ENCODE results near the gene FCRLA.
"Not testable (repeated sequence)": the region's sequence is repeated elsewhere in the genome, so short reads cannot be mapped to it uniquely, and the experiment has no call there.

- TF ChIP-seq EZH2 (IDR thresholded peaks at IDR 0.05; ENCODE audit: borderline replicate concordance, low read depth, low read length, severe bottlenecking); CTCF (IDR thresholded peaks at IDR 0.05; ENCODE audit: extremely low read depth in 1 of 2, insufficient read depth in 1 of 2, low read depth in 1 of 2, low read length in 2 of 2); POLR2A (IDR thresholded peaks at IDR 0.05; ENCODE audit: low read depth, low read length); JUN (IDR thresholded peaks at IDR 0.05; ENCODE audit: borderline replicate concordance, insufficient read depth, insufficient read length, low read depth); POLR2AphosphoS5 (IDR thresholded peaks at IDR 0.05; ENCODE audit: insufficient read depth, low read depth, low read length): not testable (repeated sequence)
Measured at GRCh38 chr1:161698302-161698701, 8.7 kb upstream of the FCRLA start.

All from endothelial cell of umbilical vein (primary cell).